Fibroblast of lung (primary cell): Measurements from ENCODE around the gene THPO. TPM values are rescaled to one million over a fixed set of nuclear protein-coding genes. Genes with fewer than 3 reads are reported as not detected.

ENCODE experiments used
- DNase-seq, 2 donors: peaks; one replicate each; pipeline versions ENCODE4 v3.0.0 to v3.0.0-alpha.2; 2010; ENCODE audit warnings: low read depth in 2 of 2
- H2AFZ ChIP-seq: 2 replicates; pipeline ENCODE4 v1.5.1; 2012; ENCODE audit warnings: low read length, control low read depth, inconsistent platforms
- H3K27ac ChIP-seq: 2 replicates; pipeline ENCODE4 v1.5.1; 2011; ENCODE audit warnings: low read length, control low read depth; ENCODE audit not compliant: insufficient read depth
- H3K27me3 ChIP-seq: 2 replicates; pipeline ENCODE4 v1.5.1; 2011; ENCODE audit warnings: mild to moderate bottlenecking, low read length; ENCODE audit not compliant: control insufficient read depth, insufficient read depth
- H3K36me3 ChIP-seq: 2 replicates; pipeline ENCODE4 v1.5.1; 2011; ENCODE audit warnings: low read length; ENCODE audit not compliant: control insufficient read depth, insufficient read depth
- H3K4me1 ChIP-seq: 2 replicates; pipeline ENCODE4 v1.5.1; 2011; ENCODE audit warnings: low read length; ENCODE audit not compliant: control insufficient read depth, insufficient read depth; ENCODE audit errors: extremely low read depth
- H3K4me2 ChIP-seq: 2 replicates; pipeline ENCODE4 v1.5.1; 2011; ENCODE audit warnings: low read length, control low read depth; ENCODE audit not compliant: insufficient read depth; ENCODE audit errors: extremely low read depth
- H3K4me3 ChIP-seq, 4 experiments: fragments of 200-600 bp in 1 of 4; sonication (generic) in 1 of 4; replicated peaks in 1 of 4; 2 replicates each; pipeline ENCODE4 v1.5.1; 2011 to 2016; ENCODE audit warnings: low read length in 4 of 4, low read depth in 3 of 4, mild to moderate bottlenecking in 3 of 4, control low read depth in 2 of 4, inconsistent platforms in 1 of 4, mixed read lengths in 1 of 4; ENCODE audit not compliant: insufficient read depth in 1 of 4; ENCODE audit errors: control extremely low read depth in 1 of 4
- H3K79me2 ChIP-seq: 2 replicates; pipeline ENCODE4 v1.5.1; 2012; ENCODE audit warnings: mild to moderate bottlenecking, low read length, inconsistent platforms; ENCODE audit not compliant: control insufficient read depth, insufficient read depth
- H3K9ac ChIP-seq: 2 replicates; pipeline ENCODE4 v1.5.1; 2011; ENCODE audit warnings: mild to moderate bottlenecking, low read length, control low read depth; ENCODE audit not compliant: insufficient read depth
- H3K9me3 ChIP-seq: 2 replicates; pipeline ENCODE4 v1.5.1; 2012; ENCODE audit warnings: low read depth, low read length; ENCODE audit not compliant: control insufficient read depth, insufficient read depth
- H4K20me1 ChIP-seq: 2 replicates; pipeline ENCODE4 v1.5.1; 2011; ENCODE audit warnings: low read length; ENCODE audit not compliant: control insufficient read depth, insufficient read depth; ENCODE audit errors: extremely low read depth
- CTCF ChIP-seq, 2 donors: IDR thresholded peaks in 1 of 2; conservative IDR thresholded peaks in 1 of 2; 1 replicate in 1 of 2; 2 replicates in 1 of 2; pipeline ENCODE4 v1.5.1; 2011 to 2012; ENCODE audit warnings: low read length in 2 of 2, control low read depth in 1 of 2, inconsistent platforms in 1 of 2, low read depth in 1 of 2, mild to moderate bottlenecking in 1 of 2
- EZH2 ChIP-seq: IDR thresholded peaks from 2 replicates; pipeline ENCODE4 v1.5.1; 2012; ENCODE audit warnings: low read length, control low read depth, mild to moderate bottlenecking; ENCODE audit errors: missing control alignments
- polyA plus RNA-seq, 2 donors: library from polyadenylated mRNA; depleted of rRNA in 1 of 2; stranded (reverse) in 1 of 2; unstranded in 1 of 2; fragments of >200 nt; gene quantifications; 2 replicates each; pipeline ENCODE4 v1.2.1, GENCODE V29; 2011 to 2012; ENCODE audit warnings: missing spikeins in 1 of 2
- total RNA-seq: library from RNA; depleted of rRNA; stranded (reverse); fragments of >200 nt; gene quantifications from 2 replicates; pipeline ENCODE4 v1.2.1, GENCODE V29; 2014

Gene THPO
- total and polyA plus RNA-seq, 2 donors (not counting 1 experiment from before 2014, with no cell fraction given), result 0.27 to 0.50 TPM

DNA sequence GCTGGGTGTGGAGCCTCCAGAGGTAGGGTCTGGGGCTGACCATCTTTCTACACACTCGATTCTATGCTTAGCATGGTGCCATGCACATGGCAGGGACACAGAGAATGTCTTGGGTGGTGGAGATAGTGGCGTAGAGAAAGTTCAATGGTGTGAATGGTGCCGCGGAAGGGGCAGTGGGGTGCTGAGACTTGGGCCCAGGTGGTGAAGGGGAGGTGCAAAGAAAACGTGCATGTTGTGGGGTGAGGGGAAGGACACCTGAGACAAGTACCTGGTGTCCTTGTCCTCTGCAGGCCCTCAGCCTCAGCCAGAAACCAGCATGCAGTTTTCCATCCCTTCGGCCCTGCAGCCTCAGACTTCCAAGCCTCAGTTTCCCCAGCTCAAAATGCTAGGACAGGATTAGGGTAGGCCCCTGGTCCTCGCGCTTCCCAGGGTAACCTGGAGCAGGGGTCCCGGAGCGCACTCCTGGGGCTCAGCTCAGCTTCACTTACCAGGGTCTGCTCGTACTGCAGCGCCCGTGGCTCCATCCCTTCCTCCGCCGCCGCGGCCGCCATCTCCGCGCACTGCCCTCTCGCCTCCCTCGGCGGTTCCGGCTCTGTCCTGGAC is 17.0 kb downstream of the THPO start:
- Histone ChIP-seq H3K9me3 (no peaks in the 10 kb centered on the region), H3K27ac (peak overlapping the region; percentile 59), H3K4me2 (peak overlapping the region; percentile 100), H3K4me1 (peaks cover 6% of the 10 kb centered on the region), H2AFZ (peak overlapping the region; percentile 81), H3K27me3 (no peaks in the 10 kb centered on the region), H4K20me1 (no peaks in the 10 kb centered on the region), H3K4me3 (peak overlapping the region; percentile 59 to 92 (median 84)), H3K36me3 (no peaks in the 10 kb centered on the region), H3K79me2 (peaks cover 16% of the 10 kb centered on the region), H3K9ac (peak overlapping the region; percentile 96)
- no peak for DNase-seq
- TF ChIP-seq EZH2 (no peak), CTCF (conservative IDR thresholded peaks at IDR 0.05 in 1 of 2, IDR thresholded peaks at IDR 0.05 in 1 of 2; ENCODE audit: low read depth in 1 of 2, low read length in 2 of 2) (no peak)

- Histone ChIP-seq H3K36me3 (no peaks in the 10 kb centered on the region), H2AFZ (no peak overlapping the region), H4K20me1 (no peaks in the 10 kb centered on the region), H3K4me2 (peak overlapping the region; percentile 100), H3K27me3 (no peaks in the 10 kb centered on the region), H3K27ac (no peak overlapping the region), H3K4me3 (peak overlapping the region; percentile 59 to 92 (median 84)), H3K9ac (no peak overlapping the region), H3K4me1 (peaks cover 6% of the 10 kb centered on the region), H3K79me2 (peaks cover 16% of the 10 kb centered on the region), H3K9me3 (no peaks in the 10 kb centered on the region)
- TF ChIP-seq CTCF (conservative IDR thresholded peaks at IDR 0.05 in 1 of 2, IDR thresholded peaks at IDR 0.05 in 1 of 2; ENCODE audit: low read depth in 1 of 2, low read length in 2 of 2) (no peak), EZH2 (no peak)
- no peak for DNase-seq
Observed at GRCh38 chr3:184360070-184360928, 17.7 kb downstream of the THPO start.

- Histone ChIP-seq H3K9me3 (no peaks in the 10 kb centered on the region), H3K27me3 (no peaks in the 10 kb centered on the region), H2AFZ (no peak overlapping the region), H3K4me1 (peaks cover 6% of the 10 kb centered on the region), H3K27ac (no peak overlapping the region), H4K20me1 (no peaks in the 10 kb centered on the region), H3K4me3 (no peak overlapping the region), H3K4me2 (no peak overlapping the region), H3K79me2 (peaks cover 11% of the 10 kb centered on the region), H3K36me3 (peaks cover 2% of the 10 kb centered on the region), H3K9ac (no peak overlapping the region)
- no peak for DNase-seq
- TF ChIP-seq CTCF (conservative IDR thresholded peaks at IDR 0.05 in 1 of 2, IDR thresholded peaks at IDR 0.05 in 1 of 2; ENCODE audit: low read depth in 1 of 2, low read length in 2 of 2) (no peak), EZH2 (no peak)
Observed at GRCh38 chr3:184359610-184360009, 18.4 kb downstream of the THPO start.
